Activated CD8-positive, alpha-beta T cell treated with anti-CD3 and anti-CD28 coated beads, Interleukin-2, amount 10 ng/mL, durations not matched to agents 7 days and 5 days (primary cell): ENCODE measurements around the gene MEGF6. TPM values are rescaled to one million over a fixed set of nuclear protein-coding genes. Genes with fewer than 3 reads are reported as not detected.

Experiments
- ATAC-seq: fragments of 150-1000 bp; cut with Tn5 transposase; one replicate; pipeline ENCODE4 v1.10.0; 2021; ENCODE audit warnings: moderate library complexity
- CTCF ChIA-PET: fragments of 350-600 bp; sonication (Branson Sonifier 250); formaldehyde crosslinking; loops from one replicate; lab custom pipeline; 2021; ENCODE audit warnings: antibody characterized with exemption; lab: Charles Lee
- POLR2A ChIA-PET: fragments of 350-600 bp; sonication (Branson Sonifier 250); formaldehyde crosslinking; loops from one replicate; lab custom pipeline; 2021; ENCODE audit warnings: antibody characterized with exemption; lab: Charles Lee
- DNase-seq: peaks from one replicate; pipeline ENCODE4 v3.0.0-alpha.2; 2020
- H3K27ac Mint-ChIP-seq: one replicate; pipeline ENCODE4 v1.8.0; 2021; ENCODE audit warnings: mild to moderate bottlenecking, mixed read lengths
- H3K27me3 Mint-ChIP-seq: one replicate; pipeline ENCODE4 v1.8.0; 2021; ENCODE audit warnings: low read depth, mixed read lengths
- H3K36me3 Mint-ChIP-seq: one replicate; pipeline ENCODE4 v1.8.0; 2021; ENCODE audit warnings: low read depth, mixed read lengths
- H3K4me1 Mint-ChIP-seq: one replicate; pipeline ENCODE4 v1.8.0; 2021; ENCODE audit warnings: low read depth, mixed read lengths
- H3K4me3 Mint-ChIP-seq: one replicate; pipeline ENCODE4 v1.8.0; 2021; ENCODE audit warnings: mild to moderate bottlenecking, mixed read lengths
- H3K9me3 Mint-ChIP-seq: one replicate; pipeline ENCODE4 v1.8.0; 2022; ENCODE audit warnings: mixed read lengths; ENCODE audit not compliant: insufficient read depth
- total RNA-seq, 2 experiments: library from RNA; stranded (reverse); gene quantifications; one replicate each; pipeline ENCODE4 v1.2.3, GENCODE V29; 2021

The MEGF6 gene
- total RNA-seq, 2 experiments from 2014 or later: 7.1 to 8.3 TPM

- no peaks in the 10 kb centered on the region for H3K4me1 Mint-ChIP-seq
- H3K27ac Mint-ChIP-seq: no peak overlapping the region
- H3K4me3 Mint-ChIP-seq: no peak overlapping the region
- CTCF ChIA-PET: no interaction called here
- no peaks in the 10 kb centered on the region for H3K36me3 Mint-ChIP-seq
- DNase-seq: no peak
- no peak for ATAC-seq
- no peaks in the 10 kb centered on the region for H3K9me3 Mint-ChIP-seq
- H3K27me3 Mint-ChIP-seq: no peaks in the 10 kb centered on the region
- POLR2A ChIA-PET: interaction anchor here (0.6 kb wide), 1 partner anchor 294 kb away, joined by 8 read pairs; no protein-coding TSS in a partner anchor
These were observed 139.8 kb downstream of the MEGF6 start for GRCh38 chr1:3471356-3472087.

DNA sequence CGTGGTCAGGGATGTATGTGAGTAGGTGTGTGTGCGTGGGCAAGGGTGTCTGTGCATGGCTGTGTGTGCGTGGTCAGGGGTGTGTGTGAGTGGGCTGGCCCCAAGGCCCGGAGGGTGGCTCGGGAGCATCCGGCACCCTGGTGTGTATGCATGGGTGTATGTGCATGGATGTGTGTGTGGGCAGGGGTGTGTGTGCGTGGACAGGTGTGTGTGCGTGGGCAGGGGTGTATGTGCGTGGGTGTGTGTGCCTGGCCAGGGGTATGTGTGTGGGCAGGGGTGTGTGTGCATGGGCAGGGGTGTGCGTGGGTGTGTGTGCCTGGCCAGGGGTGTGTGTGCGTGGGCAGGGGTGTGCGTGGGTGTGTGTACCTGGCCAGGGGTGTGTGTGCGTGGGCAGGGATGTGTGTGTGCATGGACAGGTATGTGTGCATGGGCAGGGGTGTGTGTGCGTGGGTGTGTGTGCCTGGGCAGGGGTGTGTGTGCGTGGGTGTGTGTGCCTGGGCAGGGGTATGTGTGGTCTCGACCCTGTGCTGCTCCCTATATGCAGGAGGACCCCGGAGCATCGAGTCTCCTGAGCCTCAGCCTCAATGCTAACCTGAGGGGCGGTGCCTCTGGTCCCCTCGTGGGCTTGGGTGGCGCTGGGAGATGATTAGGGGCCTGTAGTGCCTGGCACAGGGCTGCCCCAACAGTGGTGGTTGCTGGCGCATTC is 140.5 kb downstream of the MEGF6 start:
- Mint-ChIP-seq H3K9me3 (no peaks in the 10 kb centered on the region), H3K4me3 (no peak overlapping the region), H3K27ac (no peak overlapping the region), H3K4me1 (no peaks in the 10 kb centered on the region), H3K27me3 (no peaks in the 10 kb centered on the region), H3K36me3 (no peaks in the 10 kb centered on the region)
- DNase-seq (no peak), ATAC-seq (no peak)
- ChIA-PET CTCF (no interaction called here), POLR2A (interaction anchor here (0.6 kb wide), 1 partner anchor 295 kb away, joined by 8 read pairs; no protein-coding TSS in a partner anchor)

GRCh38 chr1:3469849-3470649 is 141.3 kb downstream of the MEGF6 start:
- no peak for DNase-seq
- ChIA-PET POLR2A (no interaction called here), CTCF (no interaction called here)
- no peak for ATAC-seq
- H3K4me1 Mint-ChIP-seq: no peaks in the 10 kb centered on the region
- H3K4me3 Mint-ChIP-seq: no peak overlapping the region
- no peaks in the 10 kb centered on the region for H3K9me3 Mint-ChIP-seq
- H3K27me3 Mint-ChIP-seq: no peaks in the 10 kb centered on the region
- H3K36me3 Mint-ChIP-seq: no peaks in the 10 kb centered on the region
- no peak overlapping the region for H3K27ac Mint-ChIP-seq

DNA sequence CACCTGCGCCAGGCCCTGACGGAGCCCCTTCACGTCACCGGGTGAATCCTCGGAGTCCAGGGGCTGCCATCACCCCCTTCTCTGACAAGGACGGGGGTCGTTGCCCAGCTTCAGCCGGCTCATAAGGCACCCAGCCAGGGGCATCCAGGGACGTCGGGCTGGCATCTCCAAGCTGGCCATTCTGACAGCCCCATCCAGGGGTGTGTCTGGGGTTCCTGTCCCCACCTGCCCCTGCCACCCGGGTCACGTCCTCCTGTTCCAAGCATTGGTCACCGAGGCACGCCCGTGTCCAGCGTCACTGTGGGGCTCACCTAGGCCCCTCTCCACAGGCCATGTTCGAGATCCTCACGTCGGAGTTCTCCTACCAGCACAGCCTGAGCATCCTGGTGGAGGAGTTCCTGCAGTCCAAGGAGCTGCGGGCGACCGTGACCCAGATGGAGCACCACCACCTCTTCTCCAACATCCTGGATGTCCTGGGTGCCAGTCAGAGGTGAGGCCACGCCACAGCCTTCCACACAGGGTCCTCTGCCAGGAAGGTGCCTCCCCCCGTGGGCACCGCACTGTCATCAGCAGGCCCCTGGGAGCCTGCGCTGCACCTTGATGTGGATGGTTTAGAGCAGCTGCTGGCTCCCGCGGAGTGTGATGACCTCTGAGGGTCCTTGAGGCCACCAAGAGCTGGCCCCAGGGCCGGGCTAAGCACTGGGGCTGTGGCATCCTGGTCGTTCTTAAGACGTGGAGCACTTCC is 142.0 kb downstream of the MEGF6 start:
- Mint-ChIP-seq H3K27ac (no peak overlapping the region), H3K4me3 (no peak overlapping the region), H3K36me3 (no peaks in the 10 kb centered on the region), H3K4me1 (no peaks in the 10 kb centered on the region), H3K27me3 (no peaks in the 10 kb centered on the region), H3K9me3 (no peaks in the 10 kb centered on the region)
- POLR2A ChIA-PET: no interaction called here
- ATAC-seq (no peak), DNase-seq (no peak)
- CTCF ChIA-PET: no interaction called here

GRCh38 chr1:3468236-3469103 is 142.8 kb downstream of the MEGF6 start:
- H3K27ac Mint-ChIP-seq: no peak overlapping the region
- no peaks in the 10 kb centered on the region for H3K9me3 Mint-ChIP-seq
- DNase-seq: no peak
- H3K36me3 Mint-ChIP-seq: no peaks in the 10 kb centered on the region
- no peaks in the 10 kb centered on the region for H3K27me3 Mint-ChIP-seq
- no peak overlapping the region for H3K4me3 Mint-ChIP-seq
- POLR2A ChIA-PET: interaction anchor here (0.6 kb wide), 1 partner anchor 1413 kb away, joined by 3 read pairs; no protein-coding TSS in a partner anchor
- H3K4me1 Mint-ChIP-seq: no peaks in the 10 kb centered on the region
- no peak for ATAC-seq
- CTCF ChIA-PET: no interaction called here

GRCh38 chr1:3467096-3468036 is 143.9 kb downstream of the MEGF6 start:
- ChIA-PET POLR2A (interaction anchor here (0.6 kb wide), 1 partner anchor 1412 kb away, joined by 3 read pairs; no protein-coding TSS in a partner anchor), CTCF (no interaction called here)
- no peaks in the 10 kb centered on the region for H3K36me3 Mint-ChIP-seq
- no peak overlapping the region for H3K27ac Mint-ChIP-seq
- DNase-seq: no peak
- no peak overlapping the region for H3K4me3 Mint-ChIP-seq
- ATAC-seq: no peak
- no peaks in the 10 kb centered on the region for H3K27me3 Mint-ChIP-seq
- H3K9me3 Mint-ChIP-seq: no peaks in the 10 kb centered on the region
- H3K4me1 Mint-ChIP-seq: no peaks in the 10 kb centered on the region

DNA sequence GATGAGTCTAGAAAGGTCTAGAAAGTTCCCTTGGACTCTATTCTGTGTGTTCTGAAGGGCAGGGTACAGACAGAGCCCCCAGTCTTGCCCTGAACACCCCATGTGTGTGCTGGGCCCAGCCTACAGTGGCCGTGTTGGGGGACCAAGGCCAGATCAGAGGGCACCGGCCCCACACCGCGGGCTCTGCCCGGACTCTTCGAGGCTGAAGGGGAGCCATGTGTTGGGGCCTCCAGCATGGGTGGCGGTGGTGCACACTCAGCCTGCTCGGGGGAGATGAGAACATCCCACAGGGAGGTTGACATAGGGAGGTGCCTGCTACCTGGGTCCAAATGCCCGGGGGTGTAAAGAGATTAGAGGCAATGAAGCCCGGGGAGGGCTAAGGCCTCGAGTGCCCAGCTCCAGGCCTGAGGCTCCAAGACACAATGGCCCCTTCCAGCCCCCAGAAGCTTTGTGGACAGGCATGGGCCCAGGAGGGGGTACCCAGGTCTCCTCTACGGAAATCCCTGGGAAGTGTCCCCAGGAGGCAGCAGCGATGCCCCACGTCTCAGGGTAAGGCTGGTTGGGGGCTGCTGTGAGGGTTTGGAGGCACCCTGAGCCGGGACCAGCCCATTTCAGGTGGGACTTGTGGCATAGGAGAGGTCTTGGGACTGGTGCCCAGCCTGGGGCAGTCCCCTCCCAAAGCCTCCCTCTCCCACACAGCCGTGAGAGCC is 144.8 kb downstream of the MEGF6 start:
- Mint-ChIP-seq H3K36me3 (no peaks in the 10 kb centered on the region), H3K4me1 (no peaks in the 10 kb centered on the region), H3K9me3 (no peaks in the 10 kb centered on the region), H3K27me3 (no peaks in the 10 kb centered on the region), H3K4me3 (no peak overlapping the region), H3K27ac (no peak overlapping the region)
- no peak for ATAC-seq
- DNase-seq: no peak
- ChIA-PET CTCF (no interaction called here), POLR2A (no interaction called here)

DNA sequence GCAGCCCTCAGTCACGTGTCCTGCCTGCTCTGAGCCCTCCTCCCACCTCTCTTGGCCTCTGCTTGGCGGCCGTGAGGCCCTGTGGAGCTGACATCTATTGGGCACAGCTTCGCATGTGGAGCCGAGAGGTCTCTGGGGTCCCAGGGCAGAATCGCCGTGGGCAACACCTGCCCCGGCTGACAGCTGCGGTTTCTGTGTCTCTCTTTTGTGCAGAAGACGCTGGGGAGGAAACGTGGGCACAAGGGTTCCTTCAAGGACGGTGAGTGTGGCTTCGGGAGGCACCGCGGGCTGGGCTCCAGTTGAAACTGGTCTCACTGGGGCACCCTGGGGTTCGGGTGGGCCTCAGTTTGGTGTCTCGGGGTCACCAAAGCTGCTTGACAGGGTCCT is 145.4 kb downstream of the MEGF6 start:
- H3K27ac Mint-ChIP-seq: no peak overlapping the region
- no peak for DNase-seq
- no peak overlapping the region for H3K4me3 Mint-ChIP-seq
- POLR2A ChIA-PET: no interaction called here
- no peaks in the 10 kb centered on the region for H3K36me3 Mint-ChIP-seq
- no peak for ATAC-seq
- H3K27me3 Mint-ChIP-seq: no peaks in the 10 kb centered on the region
- H3K9me3 Mint-ChIP-seq: no peaks in the 10 kb centered on the region
- no peaks in the 10 kb centered on the region for H3K4me1 Mint-ChIP-seq
- CTCF ChIA-PET: no interaction called here

- DNase-seq (no peak), ATAC-seq (no peak)
- Mint-ChIP-seq H3K4me3 (no peak overlapping the region), H3K36me3 (no peaks in the 10 kb centered on the region), H3K9me3 (no peaks in the 10 kb centered on the region), H3K27me3 (no peaks in the 10 kb centered on the region), H3K4me1 (no peaks in the 10 kb centered on the region), H3K27ac (no peak overlapping the region)
- ChIA-PET CTCF (no interaction called here), POLR2A (no interaction called here)
These were observed 146.0 kb downstream of the MEGF6 start for GRCh38 chr1:3465091-3465934.
